ENCODE measurements around the gene RIN3. TPM values are rescaled to one million over a fixed set of nuclear protein-coding genes. Genes with fewer than 3 reads are reported as not detected.

The RIN3 gene
- total RNA-seq, 1 donor from 2014 or later = 70.6 TPM

- Histone ChIP-seq H3K27me3 (ENCODE audit: low read depth) (no peaks in the 10 kb centered on the region), H3K9me3 (no peaks in the 10 kb centered on the region), H3K36me3 (peaks cover 6% of the 10 kb centered on the region), H3K27ac (no peak overlapping the region), H3K4me1 (peaks cover 25% of the 10 kb centered on the region), H3K4me3 (no peak overlapping the region)
- no peak for ATAC-seq
- DNase-seq = no peak
- intact Hi-C loops (cut with DNase I) = no loop called here
- TF ChIP-seq, protein P1, sequence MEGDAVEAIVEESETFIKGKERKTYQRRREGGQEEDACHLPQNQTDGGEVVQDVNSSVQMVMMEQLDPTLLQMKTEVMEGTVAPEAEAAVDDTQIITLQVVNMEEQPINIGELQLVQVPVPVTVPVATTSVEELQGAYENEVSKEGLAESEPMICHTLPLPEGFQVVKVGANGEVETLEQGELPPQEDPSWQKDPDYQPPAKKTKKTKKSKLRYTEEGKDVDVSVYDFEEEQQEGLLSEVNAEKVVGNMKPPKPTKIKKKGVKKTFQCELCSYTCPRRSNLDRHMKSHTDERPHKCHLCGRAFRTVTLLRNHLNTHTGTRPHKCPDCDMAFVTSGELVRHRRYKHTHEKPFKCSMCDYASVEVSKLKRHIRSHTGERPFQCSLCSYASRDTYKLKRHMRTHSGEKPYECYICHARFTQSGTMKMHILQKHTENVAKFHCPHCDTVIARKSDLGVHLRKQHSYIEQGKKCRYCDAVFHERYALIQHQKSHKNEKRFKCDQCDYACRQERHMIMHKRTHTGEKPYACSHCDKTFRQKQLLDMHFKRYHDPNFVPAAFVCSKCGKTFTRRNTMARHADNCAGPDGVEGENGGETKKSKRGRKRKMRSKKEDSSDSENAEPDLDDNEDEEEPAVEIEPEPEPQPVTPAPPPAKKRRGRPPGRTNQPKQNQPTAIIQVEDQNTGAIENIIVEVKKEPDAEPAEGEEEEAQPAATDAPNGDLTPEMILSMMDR (IDR thresholded peaks at IDR 0.05) = no peak
Observed at GRCh38 chr14:92597906-92598905, 84.6 kb downstream of the RIN3 start.

GRCh38 chr14:92599811-92600210 lies 86.2 kb downstream of the RIN3 start:
- Histone ChIP-seq H3K27ac (no peak overlapping the region), H3K4me3 (no peak overlapping the region), H3K36me3 (peaks cover 6% of the 10 kb centered on the region), H3K9me3 (no peaks in the 10 kb centered on the region), H3K27me3 (ENCODE audit: low read depth) (no peaks in the 10 kb centered on the region), H3K4me1 (peaks cover 30% of the 10 kb centered on the region)
- TF ChIP-seq, protein P1 (IDR thresholded peaks at IDR 0.05) = no peak
- ATAC-seq (no peak), DNase-seq (no peak)
- intact Hi-C loops (cut with DNase I) = no loop called here

DNA sequence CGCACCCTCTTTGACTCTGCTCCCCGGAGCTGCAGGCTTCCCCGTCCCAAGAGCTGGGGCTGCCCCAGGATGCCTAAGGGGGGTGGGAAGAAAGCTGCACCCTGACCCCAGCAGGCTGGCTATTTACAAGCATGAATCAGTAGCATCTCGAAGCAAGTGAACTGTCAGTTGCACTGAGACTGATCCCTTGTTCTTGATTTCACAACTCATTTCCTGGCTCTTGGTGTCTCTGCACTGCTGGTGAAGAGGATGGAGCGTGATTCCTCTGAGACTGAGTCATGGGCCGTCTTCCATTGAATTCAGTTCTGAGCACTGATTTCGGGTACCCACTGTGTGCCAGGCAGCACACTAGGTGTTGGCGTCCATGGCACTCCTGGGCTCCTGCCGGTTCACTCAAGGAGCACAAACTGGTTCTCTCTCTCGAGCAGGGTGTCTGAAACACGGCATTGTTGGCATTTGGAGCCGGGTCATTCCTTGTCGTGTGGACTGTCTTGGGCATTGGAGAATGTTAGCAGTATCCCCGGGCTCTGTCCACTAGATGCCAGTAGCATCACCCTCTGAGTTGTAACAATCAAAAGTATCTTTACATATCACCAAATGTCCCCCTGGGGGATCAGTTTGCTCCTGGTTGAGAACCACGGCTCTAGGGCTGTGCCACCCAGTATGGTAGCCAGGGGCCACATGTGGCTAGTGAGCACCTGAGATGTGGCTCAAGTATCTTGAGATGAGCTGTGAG lies 86.9 kb downstream of the RIN3 start:
- H3K4me3 ChIP-seq = no peak overlapping the region
- DNase-seq (no peak), ATAC-seq (peak; percentile 48 to 61)
- peaks cover 6% of the 10 kb centered on the region for H3K36me3 ChIP-seq
- intact Hi-C loops (cut with DNase I) = no loop called here
- TF ChIP-seq, protein P1 (IDR thresholded peaks at IDR 0.05) = no peak
- H3K9me3 ChIP-seq = no peaks in the 10 kb centered on the region
- no peaks in the 10 kb centered on the region for H3K27me3 ChIP-seq (ENCODE audit: low read depth)
- peak overlapping the region; percentile 13 for H3K27ac ChIP-seq
- peaks cover 30% of the 10 kb centered on the region for H3K4me1 ChIP-seq

GRCh38 chr14:92601131-92601710 lies 87.6 kb downstream of the RIN3 start:
- Histone ChIP-seq H3K4me1 (peaks cover 30% of the 10 kb centered on the region), H3K36me3 (peaks cover 6% of the 10 kb centered on the region), H3K4me3 (no peak overlapping the region), H3K9me3 (no peaks in the 10 kb centered on the region), H3K27me3 (ENCODE audit: low read depth) (no peaks in the 10 kb centered on the region), H3K27ac (no peak overlapping the region)
- intact Hi-C loops (cut with DNase I) = no loop called here
- ATAC-seq (no peak), DNase-seq (no peak)
- TF ChIP-seq, protein P1 (IDR thresholded peaks at IDR 0.05) = no peak

- no peak overlapping the region for H3K27ac ChIP-seq
- TF ChIP-seq, protein P1 (IDR thresholded peaks at IDR 0.05) = no peak
Observed at GRCh38 chr14:92601757-92602417, 88.3 kb downstream of the RIN3 start.

More at GRCh38 chr14:92601757-92602417, 88.3 kb downstream of the RIN3 start:
- no peaks in the 10 kb centered on the region for H3K27me3 ChIP-seq (ENCODE audit: low read depth)
- no peaks in the 10 kb centered on the region for H3K9me3 ChIP-seq
- intact Hi-C loops (cut with DNase I) = no loop called here
- peaks cover under 1% of the 10 kb centered on the region for H3K36me3 ChIP-seq
- ATAC-seq (no peak), DNase-seq (no peak)
- H3K4me1 ChIP-seq = peaks cover 30% of the 10 kb centered on the region
- no peak overlapping the region for H3K4me3 ChIP-seq

All from lower lobe of right lung (tissue), 2 donors.